Measurements from ENCODE around the gene EXOSC3.

The EXOSC3 gene

DNA sequence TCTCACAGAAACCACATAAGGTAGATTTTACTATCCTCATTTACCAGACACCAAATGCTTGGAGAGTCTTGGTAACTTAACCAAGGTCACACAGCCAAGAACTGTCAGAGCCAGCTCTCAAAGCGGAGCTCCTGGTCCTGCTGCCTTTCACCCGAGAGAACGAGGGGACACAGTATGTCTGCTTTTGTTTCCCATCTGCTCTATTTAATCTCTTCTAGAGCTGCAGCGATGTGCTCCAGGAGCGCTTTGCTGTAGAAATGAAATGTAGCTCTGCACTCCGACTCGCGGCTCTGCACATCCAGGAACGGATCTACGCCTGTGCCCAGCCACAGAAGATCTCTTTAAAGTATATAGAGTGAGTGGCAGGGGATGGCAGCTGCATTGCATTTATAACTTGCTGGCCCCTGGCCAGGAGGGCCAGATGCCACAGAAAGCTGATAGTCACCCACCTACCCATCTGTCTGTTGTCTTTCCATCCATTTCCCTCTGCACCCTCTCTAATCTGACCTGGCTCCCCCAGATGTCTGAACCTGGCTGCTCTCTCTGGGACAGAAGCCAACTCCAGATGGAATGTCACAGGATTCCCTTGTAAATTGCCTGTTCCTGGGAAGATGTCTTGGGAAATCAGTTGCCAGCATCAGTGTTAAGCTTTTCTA lies 52.6 kb downstream of the EXOSC3 start:
- DNase-seq (ENCODE audit: low spot score) = no peak

DNA sequence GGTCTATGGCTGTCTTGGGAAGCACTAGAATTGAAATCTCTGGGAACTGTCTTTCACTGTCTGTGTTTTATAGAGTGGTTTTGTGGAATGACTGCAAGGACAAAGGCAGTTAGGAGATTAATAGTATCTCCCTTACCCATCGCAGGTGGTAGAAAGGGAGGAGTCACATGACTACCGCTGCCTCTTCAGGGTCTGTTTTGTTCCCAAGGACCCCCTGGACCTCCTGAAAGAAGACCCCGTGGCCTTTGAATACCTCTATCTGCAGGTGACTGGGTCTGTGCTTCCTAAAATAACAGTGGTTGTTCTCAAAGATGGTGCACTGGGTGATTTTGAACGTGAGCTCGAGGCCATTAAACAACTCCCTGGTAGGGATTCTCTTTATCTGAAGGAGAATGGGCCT lies 54.0 kb downstream of the EXOSC3 start:
- no peak for DNase-seq (ENCODE audit: low spot score)

- no peak for DNase-seq (ENCODE audit: low spot score)
These were observed 54.6 kb downstream of the EXOSC3 start for GRCh38 chr9:37730256-37730655.
